ENCODE measurements around the gene BRPF3.
"Not testable (repeated sequence)": the region's sequence is repeated elsewhere in the genome, so short reads cannot be mapped to it uniquely, and the experiment has no call there.

BRPF3 gene

DNA sequence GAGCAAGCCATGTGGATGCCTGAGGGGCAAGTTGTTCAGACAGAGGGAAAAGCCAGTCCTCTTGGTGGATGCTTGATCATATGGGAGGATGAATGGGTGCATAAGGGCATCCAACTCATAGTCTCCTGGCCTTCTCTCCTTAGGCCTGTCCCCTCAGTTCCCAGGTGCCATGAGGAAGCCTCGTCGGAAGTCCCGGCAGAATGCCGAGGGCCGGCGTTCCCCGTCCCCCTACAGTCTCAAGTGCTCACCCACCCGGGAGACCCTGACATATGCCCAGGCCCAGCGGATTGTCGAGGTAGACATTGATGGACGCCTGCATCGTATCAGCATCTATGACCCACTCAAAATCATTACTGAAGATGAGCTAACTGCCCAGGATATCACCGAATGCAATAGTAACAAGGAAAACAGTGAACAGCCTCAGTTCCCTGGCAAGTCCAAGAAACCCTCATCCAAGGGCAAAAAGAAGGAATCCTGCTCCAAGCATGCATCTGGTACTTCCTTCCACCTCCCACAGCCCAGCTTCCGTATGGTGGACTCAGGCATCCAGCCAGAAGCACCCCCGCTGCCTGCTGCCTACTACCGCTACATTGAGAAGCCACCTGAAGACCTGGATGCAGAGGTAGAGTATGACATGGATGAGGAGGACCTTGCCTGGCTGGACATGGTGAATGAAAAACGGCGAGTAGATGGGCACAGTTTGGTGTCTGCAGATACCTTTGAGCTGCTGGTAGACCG, 3.8 kb downstream of the BRPF3 start:
- no peak for DNase-seq (ENCODE audit: low read depth in 2 of 2)

DNA sequence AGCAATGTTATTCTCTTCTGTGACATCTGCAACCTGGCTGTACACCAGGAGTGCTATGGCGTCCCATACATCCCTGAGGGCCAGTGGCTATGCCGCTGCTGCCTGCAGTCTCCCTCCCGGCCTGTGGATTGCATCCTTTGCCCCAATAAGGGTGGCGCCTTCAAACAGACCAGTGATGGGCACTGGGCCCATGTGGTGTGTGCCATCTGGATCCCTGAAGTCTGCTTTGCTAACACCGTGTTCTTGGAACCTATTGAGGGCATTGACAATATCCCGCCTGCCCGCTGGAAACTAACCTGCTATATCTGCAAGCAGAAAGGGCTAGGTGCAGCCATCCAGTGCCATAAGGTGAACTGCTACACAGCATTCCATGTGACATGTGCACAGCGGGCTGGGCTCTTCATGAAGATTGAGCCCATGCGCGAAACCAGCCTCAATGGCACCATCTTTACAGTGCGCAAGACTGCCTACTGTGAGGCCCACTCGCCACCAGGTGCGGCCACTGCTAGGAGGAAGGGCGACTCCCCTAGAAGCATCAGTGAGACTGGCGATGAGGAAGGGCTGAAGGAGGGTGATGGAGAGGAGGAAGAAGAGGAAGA, 4.6 kb downstream of the BRPF3 start:
- no peak for DNase-seq (ENCODE audit: low read depth in 2 of 2)

DNA sequence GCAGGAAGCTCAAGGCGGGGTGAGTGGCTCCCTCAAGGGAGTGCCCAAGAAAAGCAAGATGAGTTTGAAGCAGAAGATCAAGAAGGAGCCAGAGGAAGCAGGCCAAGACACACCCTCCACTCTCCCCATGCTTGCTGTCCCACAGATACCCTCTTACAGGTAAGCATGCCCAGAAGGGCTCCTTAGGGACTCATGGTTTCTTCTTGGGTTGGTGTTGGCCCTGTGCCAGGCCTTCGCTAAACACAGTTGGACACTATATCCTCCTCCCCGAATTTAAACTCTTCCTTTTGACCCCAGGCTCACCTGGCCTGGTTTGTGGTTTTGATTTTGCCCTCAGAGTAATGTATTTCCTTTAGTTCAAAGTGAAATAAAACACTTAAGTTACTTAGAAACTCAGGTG, 5.1 kb downstream of the BRPF3 start:
- DNase-seq (ENCODE audit: low read depth in 2 of 2) = no peak

DNA sequence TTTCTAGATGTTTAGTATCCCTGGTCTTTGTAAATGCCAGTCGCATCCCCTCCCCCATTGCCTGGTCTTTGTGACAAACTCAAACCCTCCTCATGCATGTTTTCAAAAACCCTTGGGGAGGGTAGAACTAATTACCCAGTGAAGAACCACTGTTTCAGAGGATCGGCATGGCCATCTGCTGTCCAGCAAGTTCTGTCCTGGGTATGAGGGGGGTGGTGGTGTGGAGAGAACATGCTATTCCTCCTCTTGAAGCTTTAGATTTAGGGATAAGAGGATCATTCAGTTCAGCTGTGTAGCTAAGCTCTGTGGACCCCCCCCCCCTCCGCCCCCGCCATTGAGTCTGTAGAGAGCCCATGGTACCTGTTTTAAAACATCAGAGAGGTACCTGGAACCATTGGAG, 5.6 kb downstream of the BRPF3 start:
- DNase-seq (ENCODE audit: low read depth in 2 of 2) = no peak

DNA sequence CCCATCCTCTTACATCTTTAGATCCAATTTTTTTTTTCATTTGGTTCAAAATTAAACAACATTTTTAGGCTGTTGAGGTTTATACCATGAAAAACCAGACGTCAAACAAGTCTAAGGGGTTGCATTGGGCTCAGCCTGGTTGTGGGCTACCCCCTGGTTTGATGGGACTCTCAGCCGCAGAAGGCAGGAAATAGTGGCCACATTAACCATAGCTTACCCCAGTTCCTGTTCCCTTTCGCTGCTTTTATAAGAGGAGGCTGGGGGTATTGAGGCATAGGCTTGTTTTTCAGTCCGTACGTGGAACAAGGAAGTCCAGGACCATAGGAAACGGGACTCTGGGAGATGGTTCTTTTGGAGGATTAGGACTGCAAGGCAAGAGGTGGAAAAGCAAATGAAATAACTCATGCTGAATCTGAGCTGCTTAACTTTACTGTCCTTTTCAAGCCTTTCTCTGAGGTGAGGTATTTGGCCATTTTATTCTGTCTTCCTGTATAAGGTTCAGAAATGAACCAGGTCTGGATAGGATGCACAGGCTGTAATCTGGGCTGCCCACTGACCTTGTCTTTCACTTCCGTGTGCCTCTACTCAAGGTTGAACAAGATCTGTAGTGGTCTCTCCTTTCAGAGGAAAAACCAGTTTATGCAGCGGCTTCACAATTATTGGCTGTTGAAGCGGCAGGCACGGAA, 7.7 kb downstream of the BRPF3 start:
- no peak for DNase-seq (ENCODE audit: low read depth in 2 of 2)

DNA sequence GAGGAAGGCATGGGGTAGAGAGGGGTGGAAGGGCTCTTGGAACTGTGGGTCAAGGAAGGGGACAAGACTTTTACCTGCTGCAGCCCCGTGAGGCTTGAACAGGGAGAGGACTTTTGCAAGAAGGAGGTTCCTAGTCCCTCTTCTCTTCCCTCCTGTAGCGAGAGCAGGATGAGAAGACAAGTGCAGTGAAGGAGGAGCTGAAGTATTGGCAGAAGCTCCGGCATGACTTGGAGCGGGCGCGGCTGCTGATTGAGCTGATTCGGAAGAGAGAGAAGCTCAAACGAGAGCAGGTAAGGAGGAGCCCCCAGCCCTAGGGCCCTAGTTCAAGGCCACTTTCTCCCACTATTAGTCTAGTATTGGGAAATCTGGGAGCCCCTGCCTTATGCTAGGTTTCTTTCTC, 10.6 kb downstream of the BRPF3 start:
- DNase-seq (ENCODE audit: low read depth in 2 of 2) = no peak

DNA sequence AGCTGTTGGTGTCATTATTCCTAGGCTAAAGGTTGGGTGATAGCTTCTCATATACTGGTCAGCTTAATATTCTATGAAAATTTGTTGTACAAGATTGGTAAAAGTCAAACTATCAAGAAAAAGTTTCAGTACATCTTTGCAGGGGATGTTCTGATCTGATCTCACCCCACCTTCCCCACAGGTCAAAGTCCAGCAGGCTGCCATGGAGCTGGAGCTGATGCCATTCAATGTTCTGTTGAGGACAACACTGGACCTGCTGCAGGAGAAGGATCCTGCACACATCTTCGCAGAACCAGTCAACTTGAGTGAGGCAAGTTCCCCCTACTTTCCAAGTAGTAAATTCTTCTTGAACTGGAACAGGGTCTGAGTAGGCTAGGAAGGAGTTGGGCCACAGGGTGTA, 13.1 kb downstream of the BRPF3 start:
- no peak for DNase-seq (ENCODE audit: low read depth in 2 of 2)

DNA sequence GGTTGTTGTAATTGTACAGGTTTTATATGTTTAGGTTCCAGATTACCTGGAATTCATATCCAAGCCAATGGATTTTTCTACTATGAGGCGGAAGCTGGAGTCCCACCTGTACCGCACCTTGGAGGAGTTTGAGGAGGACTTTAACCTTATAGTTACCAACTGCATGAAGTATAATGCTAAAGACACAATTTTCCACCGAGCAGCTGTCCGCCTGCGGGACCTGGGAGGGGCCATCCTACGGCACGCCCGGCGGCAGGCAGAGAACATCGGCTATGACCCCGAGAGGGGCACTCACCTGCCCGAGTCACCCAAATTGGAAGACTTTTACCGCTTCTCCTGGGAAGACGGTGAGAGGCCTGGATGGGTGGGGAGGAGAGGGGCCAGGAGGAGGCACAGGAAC, 13.6 kb downstream of the BRPF3 start:
- no peak for DNase-seq (ENCODE audit: low read depth in 2 of 2)

DNA sequence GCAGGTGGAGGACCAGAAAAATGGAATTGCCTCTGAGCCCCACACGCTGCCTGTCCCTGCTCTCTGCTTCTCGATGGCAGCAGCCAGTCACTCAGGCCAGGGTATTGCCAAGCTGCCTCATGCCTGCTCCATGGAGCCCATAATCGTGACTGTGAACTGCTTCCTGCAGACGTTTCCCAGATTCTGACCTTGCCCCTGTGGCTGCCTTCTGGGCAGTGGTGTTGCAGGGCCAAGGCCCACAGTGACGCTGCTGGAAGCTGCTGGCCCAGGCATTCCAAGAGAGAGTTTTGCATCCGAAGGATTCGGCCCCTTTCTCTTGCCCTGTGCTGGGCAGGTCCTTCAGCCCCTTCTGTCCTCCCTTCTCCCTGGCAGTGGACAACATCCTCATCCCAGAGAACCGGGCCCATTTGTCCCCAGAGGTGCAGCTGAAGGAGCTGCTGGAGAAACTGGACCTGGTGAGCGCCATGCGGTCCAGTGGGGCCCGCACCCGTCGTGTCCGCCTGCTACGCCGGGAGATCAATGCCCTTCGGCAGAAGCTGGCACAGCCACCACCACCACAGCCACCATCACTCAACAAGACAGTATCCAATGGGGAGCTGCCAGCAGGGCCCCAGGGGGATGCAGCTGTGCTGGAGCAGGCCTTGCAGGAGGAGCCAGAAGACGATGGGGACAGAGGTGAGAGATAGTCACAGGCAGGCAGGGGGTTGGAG, 14.5 kb downstream of the BRPF3 start:
- DNase-seq (ENCODE audit: low read depth in 2 of 2) = no peak

DNA sequence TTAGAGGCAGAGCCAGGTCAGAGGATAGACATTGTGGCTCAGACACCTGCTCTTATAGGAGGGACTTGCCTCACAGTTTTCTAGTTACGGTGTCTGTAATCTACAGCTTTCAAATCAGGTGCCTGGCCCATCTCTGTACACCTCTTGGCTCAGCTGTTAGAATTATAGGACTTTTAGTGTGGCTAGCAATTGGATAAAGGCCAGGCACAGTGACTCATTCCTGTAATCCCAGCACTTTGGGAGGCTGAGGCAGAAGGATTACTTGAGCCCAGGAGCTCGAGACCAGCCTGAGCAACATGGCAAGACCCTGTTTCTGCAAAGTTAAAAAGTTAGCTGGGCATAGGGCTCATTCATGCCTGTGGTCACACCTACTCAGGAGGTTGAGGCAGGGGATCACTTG, 20.0 kb downstream of the BRPF3 start:
- DNase-seq (ENCODE audit: low read depth in 2 of 2) = no peak

DNA sequence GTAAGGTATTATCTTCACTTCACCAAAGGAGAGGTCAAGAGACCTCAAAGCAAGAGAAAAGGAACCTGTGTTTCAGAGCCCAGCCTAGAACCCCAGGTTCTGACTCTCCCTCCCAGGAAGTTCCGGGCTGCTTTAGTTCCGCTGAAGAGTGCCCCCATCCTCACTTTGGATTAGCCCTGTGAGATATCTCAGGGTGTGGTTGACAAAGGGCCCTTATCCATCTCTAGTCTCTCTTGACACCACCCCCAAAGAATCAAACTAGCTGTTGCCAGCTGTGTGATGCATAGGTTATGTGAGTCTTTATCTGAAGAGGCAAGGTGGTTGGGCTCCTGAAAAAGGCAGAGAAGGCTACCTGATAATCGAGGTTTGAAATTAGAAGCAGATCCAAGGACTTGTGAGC, 20.6 kb downstream of the BRPF3 start:
- DNase-seq (ENCODE audit: low read depth in 2 of 2) = no peak

DNA sequence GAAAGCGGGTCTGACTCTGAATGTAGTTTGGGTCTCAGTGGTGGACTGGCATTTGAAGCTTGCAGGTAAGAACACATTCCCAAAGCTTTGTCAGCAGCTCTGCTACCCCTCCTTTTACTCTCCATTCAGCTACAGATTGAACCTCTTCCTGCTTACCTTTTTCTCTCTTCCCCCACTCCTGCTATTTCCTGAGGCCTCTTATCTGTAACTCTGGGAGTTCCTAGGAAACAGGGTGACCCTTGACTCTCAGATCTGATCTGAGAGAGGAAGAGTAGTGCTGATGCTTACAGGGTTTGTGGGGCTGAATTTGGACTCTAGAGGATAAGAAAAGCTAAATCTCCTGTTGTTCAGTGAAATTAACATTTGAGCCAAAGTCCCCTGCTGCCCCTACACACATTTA, 21.4 kb downstream of the BRPF3 start:
- no peak for DNase-seq (ENCODE audit: low read depth in 2 of 2)

DNA sequence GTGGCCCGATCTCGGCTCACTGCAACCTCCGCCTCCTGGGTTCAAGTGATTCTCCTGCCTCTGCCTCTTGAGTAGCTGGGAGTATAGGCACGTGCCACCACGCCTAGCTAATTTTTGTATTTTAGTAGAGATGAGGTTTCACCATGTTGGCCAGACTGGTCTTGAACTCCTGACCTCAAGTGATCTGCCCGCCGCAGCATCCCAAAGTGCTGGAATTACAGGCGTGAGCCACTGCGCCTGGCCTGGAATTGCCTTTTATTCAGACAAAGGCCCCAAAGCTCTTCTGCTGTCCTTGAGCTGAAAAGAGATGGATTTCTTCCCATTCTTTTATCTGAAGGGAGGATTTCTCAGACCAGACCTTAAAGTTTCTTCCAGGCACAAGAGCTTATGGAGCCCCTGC, 22.0 kb downstream of the BRPF3 start:
- DNase-seq (ENCODE audit: low read depth in 2 of 2) = not testable (repeated sequence)

DNA sequence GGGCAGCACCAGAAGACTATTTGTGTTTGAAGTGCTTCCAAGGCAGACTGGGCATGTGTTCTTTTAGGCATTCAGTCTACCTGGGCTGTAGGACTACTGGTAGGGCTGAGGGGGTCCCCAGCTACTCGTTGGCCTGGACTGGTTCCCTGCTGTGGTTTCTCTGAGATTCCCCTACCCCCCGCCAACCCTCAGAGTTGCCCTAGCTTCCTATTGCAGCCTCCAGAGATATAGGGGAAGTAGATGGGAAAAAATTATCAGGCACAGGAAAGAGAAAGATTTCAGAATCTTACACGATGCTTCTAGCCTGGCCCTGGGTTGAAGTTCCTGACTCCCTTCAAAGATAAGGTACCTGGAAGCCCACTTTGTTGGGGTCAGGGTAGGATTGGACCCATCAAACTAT, 22.5 kb downstream of the BRPF3 start:
- DNase-seq (ENCODE audit: low read depth in 2 of 2) = no peak

DNA sequence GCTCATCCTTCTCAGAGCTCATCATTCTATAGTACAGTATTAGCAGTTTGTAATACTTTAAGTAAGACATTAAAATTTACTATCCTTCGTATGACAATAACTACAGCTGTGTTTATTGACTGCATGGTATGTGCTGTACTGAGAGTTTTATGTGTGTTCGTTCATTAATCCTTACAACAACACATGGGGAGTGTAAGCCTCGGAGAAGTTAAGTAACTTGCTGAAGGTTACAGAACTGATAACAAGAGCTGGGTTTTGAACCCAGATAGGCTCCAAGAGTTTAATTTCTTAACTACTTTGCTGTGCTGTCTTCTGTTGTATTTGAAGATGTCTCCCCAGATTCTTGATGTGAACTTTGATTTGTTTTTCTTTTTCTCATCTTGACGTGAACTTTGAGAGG, 23.7 kb downstream of the BRPF3 start:
- no peak for DNase-seq (ENCODE audit: low read depth in 2 of 2)

DNA sequence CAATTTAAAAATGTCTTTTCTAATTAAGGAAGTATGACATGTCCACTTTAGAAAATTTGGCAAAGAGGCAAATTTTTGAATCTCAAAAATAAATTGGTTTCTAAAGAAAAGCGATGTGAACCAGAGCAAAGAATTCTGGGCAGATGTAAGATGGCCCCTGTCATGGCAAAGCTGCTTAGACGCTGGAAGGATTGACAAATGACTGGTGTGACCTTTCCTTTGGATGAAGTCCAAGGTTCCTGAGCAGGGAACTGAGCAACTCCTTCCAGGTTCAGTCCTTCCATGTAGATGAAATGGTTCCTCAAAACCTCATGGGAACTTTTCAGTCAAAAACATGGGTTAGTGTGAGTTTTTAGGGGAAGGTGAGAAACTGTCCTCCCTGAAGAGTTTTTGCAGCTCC, 25.1 kb downstream of the BRPF3 start:
- DNase-seq (ENCODE audit: low read depth in 2 of 2) = no peak

DNA sequence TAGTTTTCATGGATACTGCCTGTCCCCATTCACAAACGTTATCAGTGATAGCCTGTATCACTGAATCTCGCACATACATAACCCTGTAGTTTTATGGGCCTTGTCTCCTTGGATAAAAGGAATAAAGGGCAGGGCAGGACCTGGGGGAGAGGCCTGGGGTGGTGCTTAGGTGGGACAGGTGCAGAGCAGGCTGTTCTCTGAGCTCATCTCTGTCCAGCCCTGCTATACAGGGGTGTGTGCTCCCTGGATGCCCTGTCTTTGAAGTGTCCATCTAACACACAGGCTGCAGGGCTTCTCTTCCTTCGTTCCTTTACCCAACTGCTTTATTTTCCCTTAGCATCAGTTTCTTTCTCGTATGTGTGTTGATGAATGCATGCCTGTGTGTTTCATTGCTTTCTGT, 26.4 kb downstream of the BRPF3 start:
- DNase-seq (ENCODE audit: low read depth in 2 of 2) = no peak

DNA sequence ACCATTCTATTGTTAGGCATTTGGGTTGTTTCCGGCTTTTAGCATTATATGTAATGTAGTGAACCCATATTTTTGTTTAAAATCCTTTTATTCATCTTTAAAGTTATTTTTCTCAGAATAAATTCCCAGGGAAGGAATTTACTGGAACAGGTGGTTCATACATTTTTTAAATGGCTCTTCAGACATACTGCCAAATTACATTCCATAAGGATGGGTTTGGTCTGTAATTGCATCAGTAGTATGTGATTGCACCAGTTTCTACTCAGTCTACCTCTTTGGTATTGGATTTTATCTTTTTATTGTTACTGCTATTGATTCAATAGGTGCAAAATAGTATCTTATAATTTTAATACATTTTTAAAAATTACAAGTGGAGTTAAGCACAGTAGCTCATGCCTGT, 27.2 kb downstream of the BRPF3 start:
- DNase-seq (ENCODE audit: low read depth in 2 of 2) = no peak

DNA sequence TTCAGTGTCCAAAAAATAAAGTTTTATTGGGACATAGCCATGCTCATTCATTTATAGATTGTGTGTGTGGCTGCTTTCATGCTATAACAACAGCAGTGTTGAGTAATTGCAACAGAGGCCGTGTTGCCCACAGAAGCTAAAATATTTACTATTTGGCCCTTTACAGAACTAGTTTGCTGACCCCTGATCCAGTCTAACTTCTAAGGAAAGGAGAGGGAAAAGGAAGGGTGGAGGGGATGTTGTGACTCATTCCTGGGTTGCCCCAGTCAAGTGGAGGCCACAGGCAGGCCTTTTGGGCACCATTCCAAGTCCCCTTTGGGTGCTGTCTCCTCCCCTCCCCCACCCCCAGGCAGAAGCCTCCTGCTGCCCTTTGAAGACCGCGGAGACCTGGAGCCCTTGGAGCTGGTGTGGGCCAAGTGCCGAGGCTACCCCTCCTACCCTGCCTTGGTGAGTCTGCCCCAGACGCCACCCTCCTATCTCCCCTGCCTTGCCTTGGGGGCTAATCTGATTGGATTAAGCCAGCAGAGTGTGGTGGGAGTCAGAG, 28.4 kb downstream of the BRPF3 start:
- DNase-seq (ENCODE audit: low read depth in 2 of 2) = no peak

DNA sequence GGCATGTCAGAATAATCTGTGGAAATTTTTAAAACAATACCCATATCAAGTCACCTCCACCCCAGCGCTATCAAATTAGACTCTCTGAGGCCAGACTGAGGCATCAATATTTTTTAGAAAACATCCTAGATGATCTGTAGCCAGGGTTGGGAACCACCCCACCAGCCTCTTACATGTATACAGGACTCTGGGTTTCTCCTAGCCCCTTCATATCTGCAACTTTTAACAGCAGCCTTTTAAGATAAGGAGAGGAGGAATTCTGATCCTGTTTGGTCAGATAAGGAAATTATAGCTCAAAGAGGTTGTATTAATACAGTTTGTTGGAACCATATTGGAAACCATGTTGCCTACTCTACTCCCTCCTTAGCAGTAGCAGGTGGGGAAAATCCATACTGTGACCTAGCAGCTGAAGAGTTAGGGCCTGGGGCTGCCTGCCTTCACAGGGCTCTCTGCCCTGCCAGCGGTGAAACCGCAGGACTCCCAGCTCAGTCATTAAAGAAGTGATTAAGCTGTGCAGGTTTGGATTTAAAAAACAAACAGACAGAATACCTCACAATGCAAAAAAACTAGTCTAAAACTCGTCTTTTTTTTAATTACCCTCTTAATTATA, 30.0 kb downstream of the BRPF3 start:
- DNase-seq (ENCODE audit: low read depth in 2 of 2) = no peak

DNA sequence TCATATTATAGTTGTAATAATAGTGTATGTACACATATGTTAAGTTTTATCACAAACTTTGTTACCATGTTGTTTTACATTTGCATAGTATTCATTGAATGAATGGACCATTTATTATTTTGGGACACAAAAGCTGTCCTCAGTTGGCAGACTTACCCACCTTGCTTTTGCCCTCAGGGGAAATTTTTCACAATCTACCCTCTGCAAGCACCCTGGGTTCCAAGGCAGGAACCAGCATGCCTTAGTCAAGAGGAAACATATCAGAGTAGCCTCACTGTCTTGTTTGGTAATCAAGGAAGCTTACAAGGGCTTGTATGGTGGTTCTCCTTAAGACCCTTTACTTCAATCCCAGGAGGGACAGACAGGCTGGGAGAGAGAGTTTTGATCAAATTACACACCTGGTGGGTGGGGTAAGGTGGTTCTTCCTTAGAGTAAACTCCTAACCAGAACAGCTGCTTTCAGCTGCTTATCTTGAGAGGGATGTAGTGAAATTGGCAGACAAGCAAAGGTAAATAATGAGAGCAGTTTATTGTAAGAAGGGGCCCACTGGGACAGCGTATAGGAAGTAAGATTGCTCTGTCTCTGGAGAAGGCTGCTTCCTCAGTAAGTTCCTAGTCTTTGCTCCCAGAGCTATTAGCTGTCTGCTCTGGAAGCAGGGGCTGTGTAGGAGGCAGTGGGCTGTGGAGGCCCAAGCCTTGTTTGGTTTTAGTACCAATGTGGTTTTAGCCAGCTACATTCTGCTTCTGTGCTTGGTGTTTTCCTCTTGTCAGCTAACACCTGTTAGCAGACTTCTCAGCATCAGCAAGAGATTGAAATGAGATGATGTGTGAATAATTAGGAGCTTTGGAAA, 31.1 kb downstream of the BRPF3 start:
- DNase-seq (ENCODE audit: low read depth in 2 of 2) = no peak
